ENCODE data around the gene FIBCD1. TPM values are rescaled to one million over a fixed set of nuclear protein-coding genes. Genes with fewer than 3 reads are reported as not detected.

The FIBCD1 gene
- total RNA-seq, 4 donors from 2014 or later: 1.4 to 1.7 TPM; not detected in 2

GRCh38 chr9:130939405-130940026 lies 469 bp upstream of the FIBCD1 start:
- peaks cover 90% of the 10 kb centered on the region for H3K27me3 ChIP-seq
- peak overlapping the region; percentile 17 to 49 for H3K4me3 ChIP-seq
- ATAC-seq: no peak
- H3K4me1 ChIP-seq: peaks cover 0 to 57% (median 29%) of the 10 kb centered on the region in 3 donors
- no peaks in the 10 kb centered on the region for H3K36me3 ChIP-seq
- TF ChIP-seq POLR2AphosphoS5 (IDR thresholded peaks at IDR 0.05) (no peak), CTCF (IDR thresholded peaks at IDR 0.05) (no peak), EP300 (IDR thresholded peaks at IDR 0.05) (no peak)
- WGBS, 2 donors (ENCODE audit: low coverage in 1 of 2): 0% methylated on average over 1 of the region's 75 CpGs
- no peaks in the 10 kb centered on the region for H3K9me3 ChIP-seq
- H3K27ac ChIP-seq: no peak overlapping the region

DNA sequence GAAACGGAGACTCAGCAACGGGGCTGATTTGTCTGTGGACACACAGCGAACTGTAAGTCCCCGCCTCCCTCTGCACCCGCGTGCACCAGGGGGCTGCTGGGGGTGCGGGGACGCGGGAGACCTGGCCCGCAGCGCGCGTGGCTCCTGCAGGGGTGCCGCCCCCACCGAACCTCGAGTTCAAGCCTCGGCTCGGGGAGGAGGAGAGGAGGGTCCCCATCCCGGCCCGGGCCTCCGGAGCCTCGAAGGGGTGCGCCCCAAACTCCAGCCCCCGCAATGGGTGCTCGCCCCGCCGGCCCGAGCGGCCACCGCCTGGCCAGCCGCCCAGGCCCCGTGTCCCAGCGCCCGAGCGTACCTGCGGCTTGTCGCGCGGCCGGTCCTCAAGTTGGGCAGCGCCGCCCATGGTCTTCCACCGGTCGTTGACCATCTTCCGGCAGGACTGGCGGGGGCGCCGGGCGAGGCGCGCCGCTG lies 829 bp downstream of the FIBCD1 start:
- H3K36me3 ChIP-seq: no peaks in the 10 kb centered on the region
- H3K9me3 ChIP-seq: no peaks in the 10 kb centered on the region
- H3K4me3 ChIP-seq: peak overlapping the region in 1 of 2 donors; percentile 49
- peaks cover 100% of the 10 kb centered on the region for H3K27me3 ChIP-seq
- peaks cover 0 to 69% (median 29%) of the 10 kb centered on the region in 3 donors for H3K4me1 ChIP-seq
- ATAC-seq: no peak
- H3K27ac ChIP-seq: no peak overlapping the region
- 20% methylated on average over 1 of the region's 52 CpGs; no CpG with 5 or more reads in 1 of the 2 donors for WGBS, 2 donors (ENCODE audit: low coverage in 1 of 2)
- TF ChIP-seq POLR2A (IDR thresholded peaks at IDR 0.05) (no peak), EP300 (IDR thresholded peaks at IDR 0.05) (no peak), POLR2AphosphoS5 (IDR thresholded peaks at IDR 0.05) (no peak), CTCF (IDR thresholded peaks at IDR 0.05) (no peak)

GRCh38 chr9:130937146-130938076 lies 1.6 kb downstream of the FIBCD1 start:
- peaks cover 100% of the 10 kb centered on the region for H3K27me3 ChIP-seq
- no peak for ATAC-seq
- no peak for TF ChIP-seq EP300 (IDR thresholded peaks at IDR 0.05)
- no peak for TF ChIP-seq POLR2AphosphoS5 (IDR thresholded peaks at IDR 0.05)
- TF ChIP-seq CTCF (IDR thresholded peaks at IDR 0.05): no peak
- no peak for TF ChIP-seq POLR2A (IDR thresholded peaks at IDR 0.05)
- WGBS, 2 donors (ENCODE audit: low coverage in 1 of 2): 60% methylated on average over 2 to 7 of the region's 23 CpGs
- no peaks in the 10 kb centered on the region for H3K36me3 ChIP-seq
- H3K27ac ChIP-seq: no peak overlapping the region
- H3K4me1 ChIP-seq: peaks cover 0 to 78% (median 29%) of the 10 kb centered on the region in 3 donors
- H3K4me3 ChIP-seq: peak overlapping the region in 1 of 2 donors; percentile 49
- H3K9me3 ChIP-seq: no peaks in the 10 kb centered on the region

GRCh38 chr9:130936285-130937117 lies 2.5 kb downstream of the FIBCD1 start:
- peaks cover 92% of the 10 kb centered on the region for H3K27me3 ChIP-seq
- WGBS, 2 donors (ENCODE audit: low coverage in 1 of 2): 20 to 88% methylated on average over 1 to 2 of the region's 12 CpGs
- peak in 1 of 2 donors; percentile 8 for TF ChIP-seq POLR2A (IDR thresholded peaks at IDR 0.05)
- TF ChIP-seq EP300 (IDR thresholded peaks at IDR 0.05): no peak
- H3K36me3 ChIP-seq: no peaks in the 10 kb centered on the region
- no peak overlapping the region for H3K4me3 ChIP-seq
- H3K9me3 ChIP-seq: no peaks in the 10 kb centered on the region
- peak overlapping the region in 3 of 4 donors; percentile 46 to 54 (median 51) for H3K27ac ChIP-seq
- H3K4me1 ChIP-seq: peaks cover 0 to 87% (median 29%) of the 10 kb centered on the region in 3 donors
- peak; percentile 26 for ATAC-seq
